HepG2 (cell line): Measurements from ENCODE around the gene HLF. TPM values are rescaled to one million over a fixed set of nuclear protein-coding genes. Genes with fewer than 3 reads are reported as not detected.
A peak's percentile ranks its signal among the peaks of the same experiment; 100 is the strongest.

Experiments used
- DMAP1 ChIP-seq: IDR thresholded peaks from 2 replicates; pipeline ENCODE4 v1.6.1; 2016
- FOXA3 ChIP-seq: IDR thresholded peaks from 2 replicates; pipeline ENCODE4 v1.6.1; 2016; ENCODE audit warnings: missing genetic modification reagents, missing compliant biosample characterization
- GABPA ChIP-seq, 2 experiments: IDR thresholded peaks; 2 replicates each; pipeline ENCODE4 v1.6.1; 2011 to 2016; ENCODE audit warnings: low read depth in 2 of 2, low read length in 1 of 2, missing biosample characterization in 1 of 2, missing genetic modification characterization in 1 of 2
- KAT7 ChIP-seq: IDR thresholded peaks from 2 replicates; pipeline ENCODE4 v1.6.1; 2018; ENCODE audit warnings: borderline replicate concordance, missing compliant biosample characterization
- USF2 ChIP-seq, 2 experiments: sonication (generic) in 1 of 2; formaldehyde crosslinking in 1 of 2; IDR thresholded peaks; 2 replicates each; pipeline versions ENCODE4 v1.5.1 to v1.6.1; 2011 to 2020; ENCODE audit warnings: borderline replicate concordance in 1 of 2, low read depth in 1 of 2, low read length in 1 of 2, mild to moderate bottlenecking in 1 of 2, missing genetic modification reagents in 1 of 2, moderate library complexity in 1 of 2
- ZFYVE20 ChIP-seq: sonication (generic); formaldehyde crosslinking; IDR thresholded peaks from 2 replicates; pipeline ENCODE4 v1.8.0; 2023; ENCODE audit warnings: low read depth, mild to moderate bottlenecking, moderate library complexity, missing genetic modification reagents, borderline replicate concordance
- ZNF264 ChIP-seq: sonication (generic); formaldehyde crosslinking; IDR thresholded peaks from 2 replicates; pipeline ENCODE4 v1.4.0; 2020; ENCODE audit warnings: missing genetic modification reagents
- ZNF33A ChIP-seq: sonication (generic); formaldehyde crosslinking; IDR thresholded peaks from 2 replicates; pipeline ENCODE4 v1.5.1; 2020; ENCODE audit warnings: missing genetic modification reagents, mild to moderate bottlenecking, moderate library complexity, borderline replicate concordance
- ZNF441 ChIP-seq: sonication (generic); formaldehyde crosslinking; IDR thresholded peaks from 2 replicates; pipeline ENCODE4 v1.7.0; 2021; ENCODE audit warnings: missing genetic modification reagents, borderline replicate concordance
- ZNF501 ChIP-seq: sonication (generic); formaldehyde crosslinking; IDR thresholded peaks from 2 replicates; pipeline ENCODE4 v1.5.1; 2020; ENCODE audit warnings: mild to moderate bottlenecking, moderate library complexity, missing genetic modification reagents
- ZNF552 ChIP-seq: sonication (generic); formaldehyde crosslinking; IDR thresholded peaks from 2 replicates; pipeline ENCODE4 v1.9.0; 2022; ENCODE audit warnings: missing genetic modification reagents, mild to moderate bottlenecking, borderline replicate concordance
- polyA plus RNA-seq, 8 experiments: library from polyadenylated mRNA; depleted of rRNA in 3 of 8; stranded (reverse) in 7 of 8; unstranded in 1 of 8; fragments of >200 nt; fragmentation: Illumina TruSeq in 4 of 8; extraction: Trizol in 4 of 8; gene quantifications; 2 replicates each; pipeline versions ENCODE4 v1.2.1 to v1.2.3, GENCODE V29; 2011 to 2016; ENCODE audit warnings: low read depth in 4 of 8, missing spikeins in 1 of 8, mixed read lengths in 1 of 8; ENCODE audit not compliant: insufficient read depth in 1 of 8
- total RNA-seq, 5 experiments: library from RNA; depleted of rRNA; stranded (reverse); fragments of >200 nt; fragmentation: Illumina TruSeq; extraction: Trizol; gene quantifications; 2 replicates each; pipeline ENCODE4 v1.2.3, GENCODE V29; 2016; ENCODE audit warnings: low read depth in 1 of 5
- TF ChIP-seq, protein P1 (sequence below): sonication (generic); formaldehyde crosslinking; IDR thresholded peaks from 2 replicates; pipeline ENCODE4 v1.4.0; 2020; ENCODE audit warnings: mild to moderate bottlenecking, missing genetic modification reagents
- TF ChIP-seq, protein P2 (sequence below): sonication (generic); formaldehyde crosslinking; conservative IDR thresholded peaks from 2 replicates; pipeline ENCODE4 v1.8.0; 2022; ENCODE audit warnings: low read depth, missing genetic modification reagents
- TF ChIP-seq, protein P3 (sequence below): fragments of 450-650 bp; IDR thresholded peaks from 2 replicates; pipeline ENCODE4 v1.6.1; 2017; ENCODE audit warnings: mild to moderate bottlenecking
- TF ChIP-seq, protein P4 (sequence below): sonication (generic); formaldehyde crosslinking; IDR thresholded peaks from 2 replicates; pipeline ENCODE4 v1.5.0; 2020; ENCODE audit warnings: missing genetic modification reagents, mild to moderate bottlenecking, borderline replicate concordance

Gene HLF
- total and polyA plus RNA-seq, 2 of the 13 experiments (the other 11 are each of a cell fraction or from before 2014, with no cell fraction given) = 202 to 346 TPM

DNA sequence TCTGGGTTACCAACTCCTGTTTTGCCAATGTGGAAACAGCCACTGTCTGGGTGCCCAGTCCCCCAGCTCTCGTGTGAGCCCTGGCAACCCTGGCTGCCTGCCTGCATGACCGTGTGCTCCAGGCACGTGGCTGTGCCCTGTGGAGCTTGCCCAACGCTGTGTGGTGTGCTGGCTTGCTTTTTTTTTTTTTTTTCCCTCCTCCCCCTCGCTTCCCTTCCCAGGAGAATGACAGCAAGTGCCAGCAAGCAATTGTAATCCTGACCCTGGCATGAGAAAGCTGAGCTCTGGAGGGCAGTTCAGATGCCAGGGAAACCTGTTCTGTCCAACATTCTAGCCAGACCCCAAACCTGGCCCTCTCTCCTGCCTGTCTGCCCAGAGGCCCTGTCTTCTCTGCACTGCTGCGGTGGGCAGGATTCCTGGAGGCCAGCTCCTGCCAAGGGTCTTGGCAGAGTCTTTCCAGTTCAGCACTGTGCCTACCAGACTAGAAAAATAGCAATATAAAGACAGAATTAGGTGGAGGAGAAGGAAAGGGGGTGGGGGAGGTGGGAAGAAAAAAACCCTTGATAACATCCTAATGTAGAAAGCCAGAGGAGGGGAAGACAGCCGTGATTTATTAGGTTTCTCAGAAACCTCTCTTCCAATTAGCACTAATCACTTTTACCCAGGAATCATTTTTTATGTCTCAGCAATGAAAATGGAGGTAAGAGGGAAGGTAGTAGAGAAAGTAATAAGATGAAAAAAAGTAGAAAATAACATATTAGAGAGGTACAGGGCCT lies 9.0 kb downstream of the HLF start (continued):
- TF ChIP-seq, protein P1, sequence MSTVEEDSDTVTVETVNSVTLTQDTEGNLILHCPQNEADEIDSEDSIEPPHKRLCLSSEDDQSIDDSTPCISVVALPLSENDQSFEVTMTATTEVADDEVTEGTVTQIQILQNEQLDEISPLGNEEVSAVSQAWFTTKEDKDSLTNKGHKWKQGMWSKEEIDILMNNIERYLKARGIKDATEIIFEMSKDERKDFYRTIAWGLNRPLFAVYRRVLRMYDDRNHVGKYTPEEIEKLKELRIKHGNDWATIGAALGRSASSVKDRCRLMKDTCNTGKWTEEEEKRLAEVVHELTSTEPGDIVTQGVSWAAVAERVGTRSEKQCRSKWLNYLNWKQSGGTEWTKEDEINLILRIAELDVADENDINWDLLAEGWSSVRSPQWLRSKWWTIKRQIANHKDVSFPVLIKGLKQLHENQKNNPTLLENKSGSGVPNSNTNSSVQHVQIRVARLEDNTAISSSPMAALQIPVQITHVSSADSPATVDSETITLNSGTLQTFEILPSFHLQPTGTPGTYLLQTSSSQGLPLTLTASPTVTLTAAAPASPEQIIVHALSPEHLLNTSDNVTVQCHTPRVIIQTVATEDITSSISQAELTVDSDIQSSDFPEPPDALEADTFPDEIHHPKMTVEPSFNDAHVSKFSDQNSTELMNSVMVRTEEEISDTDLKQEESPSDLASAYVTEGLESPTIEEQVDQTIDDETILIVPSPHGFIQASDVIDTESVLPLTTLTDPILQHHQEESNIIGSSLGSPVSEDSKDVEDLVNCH (CRISPR knock-in tag) = no peak
- TF ChIP-seq ZNF441 (CRISPR knock-in tag) (no peak), USF2 (IDR thresholded peaks at IDR 0.05; ENCODE audit: low read depth, low read length) (no peak), USF2 (CRISPR knock-in tag; IDR thresholded peaks at IDR 0.05; ENCODE audit: borderline replicate concordance) (peak; percentile 27; the same call in 1 of the 2 replicates), FOXA3 (CRISPR knock-in tag) (peak; percentile 28; the same call in 1 of the 2 replicates), ZFYVE20 (CRISPR knock-in tag) (no peak), ZNF264 (CRISPR knock-in tag) (no peak), ZNF552 (CRISPR knock-in tag) (no peak), KAT7 (0 out of 2 replicates have a peak, but pooled peaks have one; percentile 7), DMAP1 (CRISPR knock-in tag) (0 out of 2 replicates have a peak, but pooled peaks have one; percentile 40), GABPA (IDR thresholded peaks at IDR 0.05; ENCODE audit: low read depth, low read length) (no peak), GABPA (CRISPR knock-in tag; IDR thresholded peaks at IDR 0.05; ENCODE audit: low read depth) (no peak), ZNF501 (CRISPR knock-in tag) (0 out of 2 replicates have a peak, but pooled peaks have one; percentile 3), ZNF33A (CRISPR knock-in tag) (no peak)
- TF ChIP-seq, protein P2, sequence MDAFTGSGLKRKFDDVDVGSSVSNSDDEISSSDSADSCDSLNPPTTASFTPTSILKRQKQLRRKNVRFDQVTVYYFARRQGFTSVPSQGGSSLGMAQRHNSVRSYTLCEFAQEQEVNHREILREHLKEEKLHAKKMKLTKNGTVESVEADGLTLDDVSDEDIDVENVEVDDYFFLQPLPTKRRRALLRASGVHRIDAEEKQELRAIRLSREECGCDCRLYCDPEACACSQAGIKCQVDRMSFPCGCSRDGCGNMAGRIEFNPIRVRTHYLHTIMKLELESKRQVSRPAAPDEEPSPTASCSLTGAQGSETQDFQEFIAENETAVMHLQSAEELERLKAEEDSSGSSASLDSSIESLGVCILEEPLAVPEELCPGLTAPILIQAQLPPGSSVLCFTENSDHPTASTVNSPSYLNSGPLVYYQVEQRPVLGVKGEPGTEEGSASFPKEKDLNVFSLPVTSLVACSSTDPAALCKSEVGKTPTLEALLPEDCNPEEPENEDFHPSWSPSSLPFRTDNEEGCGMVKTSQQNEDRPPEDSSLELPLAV (CRISPR knock-in tag) = no peak
- TF ChIP-seq, protein P3, sequence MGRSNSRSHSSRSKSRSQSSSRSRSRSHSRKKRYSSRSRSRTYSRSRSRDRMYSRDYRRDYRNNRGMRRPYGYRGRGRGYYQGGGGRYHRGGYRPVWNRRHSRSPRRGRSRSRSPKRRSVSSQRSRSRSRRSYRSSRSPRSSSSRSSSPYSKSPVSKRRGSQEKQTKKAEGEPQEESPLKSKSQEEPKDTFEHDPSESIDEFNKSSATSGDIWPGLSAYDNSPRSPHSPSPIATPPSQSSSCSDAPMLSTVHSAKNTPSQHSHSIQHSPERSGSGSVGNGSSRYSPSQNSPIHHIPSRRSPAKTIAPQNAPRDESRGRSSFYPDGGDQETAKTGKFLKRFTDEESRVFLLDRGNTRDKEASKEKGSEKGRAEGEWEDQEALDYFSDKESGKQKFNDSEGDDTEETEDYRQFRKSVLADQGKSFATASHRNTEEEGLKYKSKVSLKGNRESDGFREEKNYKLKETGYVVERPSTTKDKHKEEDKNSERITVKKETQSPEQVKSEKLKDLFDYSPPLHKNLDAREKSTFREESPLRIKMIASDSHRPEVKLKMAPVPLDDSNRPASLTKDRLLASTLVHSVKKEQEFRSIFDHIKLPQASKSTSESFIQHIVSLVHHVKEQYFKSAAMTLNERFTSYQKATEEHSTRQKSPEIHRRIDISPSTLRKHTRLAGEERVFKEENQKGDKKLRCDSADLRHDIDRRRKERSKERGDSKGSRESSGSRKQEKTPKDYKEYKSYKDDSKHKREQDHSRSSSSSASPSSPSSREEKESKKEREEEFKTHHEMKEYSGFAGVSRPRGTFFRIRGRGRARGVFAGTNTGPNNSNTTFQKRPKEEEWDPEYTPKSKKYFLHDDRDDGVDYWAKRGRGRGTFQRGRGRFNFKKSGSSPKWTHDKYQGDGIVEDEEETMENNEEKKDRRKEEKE = no peak
- TF ChIP-seq, protein P4, sequence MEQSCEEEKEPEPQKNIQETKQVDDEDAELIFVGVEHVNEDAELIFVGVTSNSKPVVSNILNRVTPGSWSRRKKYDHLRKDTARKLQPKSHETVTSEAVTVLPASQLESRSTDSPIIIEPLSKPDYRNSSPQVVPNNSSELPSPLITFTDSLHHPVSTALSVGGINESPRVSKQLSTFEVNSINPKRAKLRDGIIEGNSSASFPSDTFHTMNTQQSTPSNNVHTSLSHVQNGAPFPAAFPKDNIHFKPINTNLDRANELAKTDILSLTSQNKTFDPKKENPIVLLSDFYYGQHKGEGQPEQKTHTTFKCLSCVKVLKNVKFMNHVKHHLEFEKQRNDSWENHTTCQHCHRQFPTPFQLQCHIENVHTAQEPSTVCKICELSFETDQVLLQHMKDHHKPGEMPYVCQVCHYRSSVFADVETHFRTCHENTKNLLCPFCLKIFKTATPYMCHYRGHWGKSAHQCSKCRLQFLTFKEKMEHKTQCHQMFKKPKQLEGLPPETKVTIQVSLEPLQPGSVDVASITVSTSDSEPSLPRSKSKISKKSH (CRISPR knock-in tag) = peak; percentile 89; the same call in 1 of the 2 replicates
